ENCODE measurements around the gene SMAD3.

GRCh38 chr15:67186688-67187087 lies 121.3 kb downstream of the SMAD3 start:
- TF ChIP-seq CTCF (IDR thresholded peaks at IDR 0.05) (no peak), POLR2AphosphoS5 (IDR thresholded peaks at IDR 0.05; ENCODE audit: insufficient read depth in 1 of 2, low read depth in 1 of 2) (no peak), POLR2A (IDR thresholded peaks at IDR 0.05) (no peak)
